ENCODE results near the gene DEPDC7. TPM values are rescaled to one million over a fixed set of nuclear protein-coding genes. Genes with fewer than 3 reads are reported as not detected.

The DEPDC7 gene
- total and polyA plus RNA-seq, 9 donors = 0.69 to 3.2 (median 1.9) TPM

- intact Hi-C loops (cut with DNase I) = no loop called here
- Histone ChIP-seq H3K4me1 (ENCODE audit: insufficient read depth) (peaks cover 3% of the 10 kb centered on the region), H3K4me3 (no peak overlapping the region), H3K27ac (no peak overlapping the region), H3K36me3 (no peaks in the 10 kb centered on the region), H3K9me3 (no peaks in the 10 kb centered on the region), H3K27me3 (no peaks in the 10 kb centered on the region)
- no peak for DNase-seq
- TF ChIP-seq, protein P1, sequence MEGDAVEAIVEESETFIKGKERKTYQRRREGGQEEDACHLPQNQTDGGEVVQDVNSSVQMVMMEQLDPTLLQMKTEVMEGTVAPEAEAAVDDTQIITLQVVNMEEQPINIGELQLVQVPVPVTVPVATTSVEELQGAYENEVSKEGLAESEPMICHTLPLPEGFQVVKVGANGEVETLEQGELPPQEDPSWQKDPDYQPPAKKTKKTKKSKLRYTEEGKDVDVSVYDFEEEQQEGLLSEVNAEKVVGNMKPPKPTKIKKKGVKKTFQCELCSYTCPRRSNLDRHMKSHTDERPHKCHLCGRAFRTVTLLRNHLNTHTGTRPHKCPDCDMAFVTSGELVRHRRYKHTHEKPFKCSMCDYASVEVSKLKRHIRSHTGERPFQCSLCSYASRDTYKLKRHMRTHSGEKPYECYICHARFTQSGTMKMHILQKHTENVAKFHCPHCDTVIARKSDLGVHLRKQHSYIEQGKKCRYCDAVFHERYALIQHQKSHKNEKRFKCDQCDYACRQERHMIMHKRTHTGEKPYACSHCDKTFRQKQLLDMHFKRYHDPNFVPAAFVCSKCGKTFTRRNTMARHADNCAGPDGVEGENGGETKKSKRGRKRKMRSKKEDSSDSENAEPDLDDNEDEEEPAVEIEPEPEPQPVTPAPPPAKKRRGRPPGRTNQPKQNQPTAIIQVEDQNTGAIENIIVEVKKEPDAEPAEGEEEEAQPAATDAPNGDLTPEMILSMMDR (IDR thresholded peaks at IDR 0.05) = no peak
- TF ChIP-seq POLR2A (IDR thresholded peaks at IDR 0.05) (no peak), EP300 (IDR thresholded peaks at IDR 0.05) (no peak)
- 88 to 89% (median 89%) methylated on average over 9 of the region's 9 CpGs for WGBS, 3 donors
Measured at GRCh38 chr11:33017478-33017877, 1.8 kb downstream of the DEPDC7 start.

- H3K9me3 ChIP-seq = no peaks in the 10 kb centered on the region
- H3K36me3 ChIP-seq = no peaks in the 10 kb centered on the region
- no peak overlapping the region for H3K4me3 ChIP-seq
- no peak for DNase-seq
- no peak overlapping the region for H3K27ac ChIP-seq
- H3K27me3 ChIP-seq = no peaks in the 10 kb centered on the region
- intact Hi-C loops (cut with DNase I) = no loop called here
- 98 to 99% (median 98%) methylated on average over 3 of the region's 3 CpGs for WGBS, 3 donors
- peaks cover 3% of the 10 kb centered on the region for H3K4me1 ChIP-seq (ENCODE audit: insufficient read depth)
- TF ChIP-seq POLR2A (IDR thresholded peaks at IDR 0.05) (no peak), EP300 (IDR thresholded peaks at IDR 0.05) (no peak)
- TF ChIP-seq, protein P1 (IDR thresholded peaks at IDR 0.05) = no peak
Measured at GRCh38 chr11:33017965-33018364, 2.3 kb downstream of the DEPDC7 start.

- intact Hi-C loops (cut with DNase I) = no loop called here
- peaks cover 3% of the 10 kb centered on the region for H3K4me1 ChIP-seq (ENCODE audit: insufficient read depth)
- 81 to 92% (median 86%) methylated on average over 6 of the region's 6 CpGs for WGBS, 3 donors
Measured at GRCh38 chr11:33018840-33019239, 3.2 kb downstream of the DEPDC7 start.

GRCh38 chr11:33021501-33021900, 5.8 kb downstream of the DEPDC7 start:
- no peak for DNase-seq
- H3K27me3 ChIP-seq = no peaks in the 10 kb centered on the region
- intact Hi-C loops (cut with DNase I) = no loop called here
- TF ChIP-seq POLR2A (IDR thresholded peaks at IDR 0.05) (no peak), EP300 (IDR thresholded peaks at IDR 0.05) (no peak)
- TF ChIP-seq, protein P1 (IDR thresholded peaks at IDR 0.05) = no peak
- no peak overlapping the region for H3K27ac ChIP-seq
- no peaks in the 10 kb centered on the region for H3K9me3 ChIP-seq
- WGBS, 3 donors = 93 to 98% (median 98%) methylated on average over 1 of the region's 1 CpG
- H3K4me3 ChIP-seq = no peak overlapping the region
- H3K4me1 ChIP-seq (ENCODE audit: insufficient read depth) = no peaks in the 10 kb centered on the region
- no peaks in the 10 kb centered on the region for H3K36me3 ChIP-seq

More at GRCh38 chr11:33018840-33019239, 3.2 kb downstream of the DEPDC7 start:
- H3K36me3 ChIP-seq = no peaks in the 10 kb centered on the region
- no peak overlapping the region for H3K27ac ChIP-seq
- TF ChIP-seq POLR2A (IDR thresholded peaks at IDR 0.05) (no peak), EP300 (IDR thresholded peaks at IDR 0.05) (no peak)
- TF ChIP-seq, protein P1 (IDR thresholded peaks at IDR 0.05) = no peak
- DNase-seq = no peak
- H3K4me3 ChIP-seq = no peak overlapping the region
- H3K27me3 ChIP-seq = no peaks in the 10 kb centered on the region
- H3K9me3 ChIP-seq = no peaks in the 10 kb centered on the region
